Kidney (tissue), 14 donors: ENCODE data around the gene STK33. TPM values are rescaled to one million over a fixed set of nuclear protein-coding genes. Genes with fewer than 3 reads are reported as not detected.

ENCODE experiments used
- DNase-seq, 5 donors: peaks; one replicate each; pipeline ENCODE4 v3.0.0-alpha.2; 2013 to 2020
- FAIRE-seq: peaks from 2 replicates; lab custom pipeline; 2012; peaks lifted over from hg19 to GRCh38; lab: Jason Lieb, UNC
- H3K27ac ChIP-seq, 2 donors: one replicate each; pipeline ENCODE4 v1.7.0; 2013; ENCODE audit warnings: low read depth in 2 of 2, low read length in 2 of 2, inconsistent platforms in 1 of 2
- H3K27me3 ChIP-seq: one replicate; pipeline ENCODE4 v1.7.1; 2013; ENCODE audit warnings: low read length, inconsistent platforms; ENCODE audit not compliant: control insufficient read depth, insufficient read depth
- H3K36me3 ChIP-seq, 3 donors: one replicate each; pipeline versions ENCODE4 v1.7.0 to v1.7.1; 2013; ENCODE audit warnings: low read length in 3 of 3, control low read depth in 1 of 3, inconsistent platforms in 1 of 3; ENCODE audit not compliant: insufficient read depth in 3 of 3, control insufficient read depth in 2 of 3
- H3K4me1 ChIP-seq, 3 donors: one replicate each; pipeline versions ENCODE4 v1.7.0 to v1.7.1; 2013; ENCODE audit warnings: low read length in 3 of 3, inconsistent platforms in 1 of 3, low read depth in 1 of 3; ENCODE audit not compliant: control insufficient read depth in 2 of 3, insufficient read depth in 2 of 3
- H3K4me3 ChIP-seq, 3 donors: one replicate each; pipeline versions ENCODE4 v1.7.0 to v1.8.1; 2013; ENCODE audit warnings: low read length in 3 of 3, control low read depth in 1 of 3, inconsistent platforms in 1 of 3
- H3K9ac ChIP-seq, 3 donors: one replicate each; pipeline versions ENCODE4 v1.7.0 to v1.7.1; 2013; ENCODE audit warnings: low read length in 3 of 3, control low read depth in 1 of 3, inconsistent platforms in 1 of 3
- H3K9me3 ChIP-seq, 3 donors: one replicate each; pipeline versions ENCODE4 v1.7.0 to v1.7.1; 2013; ENCODE audit warnings: low read length in 3 of 3, control low read depth in 1 of 3, inconsistent platforms in 1 of 3; ENCODE audit not compliant: control insufficient read depth in 2 of 3, insufficient read depth in 1 of 3
- intact Hi-C: fragments of 100-400 bp; cut with DNase I; formaldehyde crosslinking; loops from one replicate; pipeline ENCODE4 v1.11.1; 2022
- polyA plus RNA-seq: library from polyadenylated mRNA; stranded (reverse); fragments of 350-450 nt; fragmentation: Illumina TruSeq; extraction: RNeasy Lipid Tissue Mini Kit (QIAGEN cat#74804); gene quantifications from one replicate; pipeline ENCODE4 v1.2.3, GENCODE V29; 2014; ENCODE audit warnings: low read depth, low replicate concordance; ENCODE audit not compliant: insufficient read depth
- total RNA-seq: library from RNA; stranded (reverse); fragmentation: NEBNext Ultra II Directional; extraction: Animal tissue kit (Norgen Biotek cat#: 25700); gene quantifications from one replicate; pipeline ENCODE4 v1.2.1, GENCODE V29; 2021
- TF ChIP-seq, protein P1 (sequence below): IDR thresholded peaks from 3 replicates; pipeline ENCODE4 v1.5.1; 2012; ENCODE audit warnings: mild to moderate bottlenecking, moderate library complexity, borderline replicate concordance; ENCODE audit not compliant: insufficient read depth; ENCODE audit errors: extremely low read depth
- donor health status: control.
- donor health status: control.
- donor health status: control.
- donor health status: control.
- donor health status: control.
- donor health status: DM: yes; HTN: yes; CAD: no.
- donor health status: Normal renal cell carcinoma (clear cell type).

The STK33 gene
- total and polyA plus RNA-seq, 2 donors from 2014 or later, result 11.9 to 19.3 TPM

DNA sequence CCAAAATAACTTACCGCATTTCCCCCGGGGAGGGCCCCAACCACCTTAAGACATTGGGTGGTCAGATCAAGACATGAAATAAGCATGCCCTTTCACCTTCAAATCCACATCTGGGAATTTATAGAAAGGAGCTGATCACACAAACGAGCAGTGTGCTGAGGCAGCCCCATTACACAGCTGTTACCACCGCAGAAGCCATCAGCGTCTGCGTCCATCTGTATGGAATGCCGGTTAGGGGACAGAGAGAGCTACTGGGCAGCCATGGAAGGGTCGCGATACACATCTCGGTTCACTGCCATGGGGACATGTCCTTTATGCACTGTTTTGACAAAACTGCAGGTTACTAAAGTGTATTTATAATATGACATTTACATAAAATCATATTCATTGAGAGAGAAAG lies 225.3 kb downstream of the STK33 start:
- no peak for DNase-seq
- Histone ChIP-seq H3K9me3 (no peaks in the 10 kb centered on the region), H3K4me1 (no peaks in the 10 kb centered on the region), H3K27me3 (no peaks in the 10 kb centered on the region), H3K4me3 (no peak overlapping the region), H3K36me3 (no peaks in the 10 kb centered on the region), H3K27ac (no peak overlapping the region), H3K9ac (no peak overlapping the region)
- FAIRE-seq, result no peak
- TF ChIP-seq, protein P1, sequence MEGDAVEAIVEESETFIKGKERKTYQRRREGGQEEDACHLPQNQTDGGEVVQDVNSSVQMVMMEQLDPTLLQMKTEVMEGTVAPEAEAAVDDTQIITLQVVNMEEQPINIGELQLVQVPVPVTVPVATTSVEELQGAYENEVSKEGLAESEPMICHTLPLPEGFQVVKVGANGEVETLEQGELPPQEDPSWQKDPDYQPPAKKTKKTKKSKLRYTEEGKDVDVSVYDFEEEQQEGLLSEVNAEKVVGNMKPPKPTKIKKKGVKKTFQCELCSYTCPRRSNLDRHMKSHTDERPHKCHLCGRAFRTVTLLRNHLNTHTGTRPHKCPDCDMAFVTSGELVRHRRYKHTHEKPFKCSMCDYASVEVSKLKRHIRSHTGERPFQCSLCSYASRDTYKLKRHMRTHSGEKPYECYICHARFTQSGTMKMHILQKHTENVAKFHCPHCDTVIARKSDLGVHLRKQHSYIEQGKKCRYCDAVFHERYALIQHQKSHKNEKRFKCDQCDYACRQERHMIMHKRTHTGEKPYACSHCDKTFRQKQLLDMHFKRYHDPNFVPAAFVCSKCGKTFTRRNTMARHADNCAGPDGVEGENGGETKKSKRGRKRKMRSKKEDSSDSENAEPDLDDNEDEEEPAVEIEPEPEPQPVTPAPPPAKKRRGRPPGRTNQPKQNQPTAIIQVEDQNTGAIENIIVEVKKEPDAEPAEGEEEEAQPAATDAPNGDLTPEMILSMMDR, result no peak
- intact Hi-C loops, result no loop called here

DNA sequence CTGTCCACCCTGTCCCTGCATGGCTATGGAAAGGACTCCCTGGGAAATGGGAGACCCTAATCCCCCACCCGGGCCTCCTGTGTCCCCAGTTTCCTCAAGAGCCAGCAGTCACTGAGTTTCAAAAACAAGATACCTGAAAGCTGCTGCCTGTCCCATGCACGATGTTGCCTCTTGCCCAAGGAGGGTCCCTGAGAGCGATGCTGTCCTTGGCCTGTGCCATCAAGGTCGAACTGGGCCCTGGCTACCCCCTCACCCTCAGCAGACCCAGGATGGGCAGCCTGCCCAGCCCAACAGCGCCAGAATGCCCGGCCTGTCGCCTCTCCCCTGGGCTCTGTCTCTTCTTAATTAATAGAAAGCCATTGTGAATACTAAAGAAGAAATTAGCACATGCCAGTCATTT lies 225.8 kb downstream of the STK33 start:
- no peak for FAIRE-seq
- intact Hi-C loops, result no loop called here

DNA sequence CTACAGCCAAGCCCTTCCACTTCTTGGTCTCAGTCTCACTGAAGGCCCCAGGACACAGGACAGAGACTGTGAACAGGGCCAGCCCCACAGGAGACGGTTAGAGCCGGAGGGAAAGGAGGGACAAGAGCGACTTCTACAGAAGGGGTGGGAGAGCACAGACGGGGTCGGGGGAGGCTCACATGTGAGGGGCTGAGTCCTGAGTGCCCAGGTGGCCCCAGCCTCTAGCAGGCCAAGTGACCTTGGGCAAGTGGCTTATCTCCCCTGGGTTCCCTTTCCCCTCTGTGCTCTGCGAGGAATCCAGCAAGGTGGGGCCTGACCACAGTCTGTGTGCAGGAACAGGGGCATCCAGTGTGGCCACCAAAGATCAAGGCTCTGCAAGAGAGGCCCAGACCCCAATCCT lies 227.7 kb downstream of the STK33 start:
- Histone ChIP-seq H3K9me3 (no peaks in the 10 kb centered on the region), H3K27ac (no peak overlapping the region), H3K4me3 (no peak overlapping the region), H3K4me1 (no peaks in the 10 kb centered on the region), H3K27me3 (no peaks in the 10 kb centered on the region), H3K36me3 (no peaks in the 10 kb centered on the region), H3K9ac (no peak overlapping the region)
- TF ChIP-seq, protein P1, result no peak
- intact Hi-C loops, result no loop called here
- FAIRE-seq (no peak), DNase-seq (no peak)

More for the DNA sequence above, 225.8 kb downstream of the STK33 start:
- Histone ChIP-seq H3K9me3 (no peaks in the 10 kb centered on the region), H3K27ac (no peak overlapping the region), H3K36me3 (no peaks in the 10 kb centered on the region), H3K9ac (no peak overlapping the region), H3K4me3 (no peak overlapping the region), H3K4me1 (no peaks in the 10 kb centered on the region), H3K27me3 (no peaks in the 10 kb centered on the region)
- DNase-seq, result no peak
- TF ChIP-seq, protein P1, result no peak
